ENCODE results near the gene FLYWCH1. TPM values are rescaled to one million over a fixed set of nuclear protein-coding genes. Genes with fewer than 3 reads are reported as not detected.

The FLYWCH1 gene
- total and polyA plus RNA-seq, 10 of the 15 experiments (the other 5 are each of a cell fraction or from before 2014, with no cell fraction given) = 0.47 to 33.8 (median 11.2) TPM

DNA sequence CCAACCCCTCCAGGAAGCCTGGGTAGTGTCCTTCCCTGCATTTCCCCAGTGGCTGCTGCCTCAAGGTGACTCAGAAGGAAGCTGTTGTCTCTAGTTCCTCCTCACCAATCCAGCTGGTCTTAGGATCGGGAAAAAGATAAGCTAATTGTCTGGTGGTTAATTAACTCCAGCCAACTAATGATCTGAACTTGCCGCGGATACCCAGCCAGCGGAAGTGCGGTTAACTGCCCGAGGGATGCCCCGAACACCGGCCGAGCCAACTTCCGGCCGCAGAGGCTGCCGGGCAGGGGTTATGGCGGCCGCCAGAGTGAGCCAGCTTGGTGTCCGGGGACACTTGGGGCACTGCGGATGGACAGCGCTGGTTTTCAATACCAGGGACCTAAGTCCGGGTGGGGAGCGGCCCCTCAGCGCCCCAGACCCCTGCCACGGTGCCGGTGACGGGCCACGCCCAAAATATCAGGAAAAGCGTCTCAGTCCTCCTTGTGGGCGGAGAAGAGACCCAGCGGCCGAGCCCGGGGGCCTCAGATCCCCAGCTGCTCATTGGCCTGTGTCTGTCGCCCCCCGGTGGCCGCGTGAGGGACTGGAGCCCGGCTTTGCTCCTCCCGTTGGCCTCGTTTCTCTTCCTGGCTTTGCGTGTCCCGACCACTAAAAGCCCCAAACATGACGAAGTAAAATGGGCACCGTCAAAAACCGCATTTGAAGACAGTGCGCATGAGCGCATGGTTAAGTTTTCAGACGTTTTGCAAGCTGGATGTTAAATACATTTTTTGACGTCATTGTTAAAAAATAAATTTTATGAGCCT is 43.5 kb upstream of the FLYWCH1 start:
- RAD21 ChIA-PET (ENCODE audit: unreplicated experiment) = interaction anchor here (0.8 to 2.4 kb wide), 12 partner anchors 8 to 265 kb away, joined by 3 to 26 read pairs (median 4); partner anchors contain the start of genes FLYWCH1 and FLYWCH2
- WGBS (ENCODE audit: insufficient coverage, insufficient replicate concordance, low lambda C conversion rate, missing lambda C conversion rate) = under 1% methylated on average over 45 of the region's 45 CpGs
- FAIRE-seq = peak; percentile 92
- peak; percentile 52 for TF ChIP-seq MEF2B (IDR thresholded peaks at IDR 0.05; ENCODE audit: partially characterized antibody, poor library complexity, severe bottlenecking)
- TF ChIP-seq, protein P1, sequence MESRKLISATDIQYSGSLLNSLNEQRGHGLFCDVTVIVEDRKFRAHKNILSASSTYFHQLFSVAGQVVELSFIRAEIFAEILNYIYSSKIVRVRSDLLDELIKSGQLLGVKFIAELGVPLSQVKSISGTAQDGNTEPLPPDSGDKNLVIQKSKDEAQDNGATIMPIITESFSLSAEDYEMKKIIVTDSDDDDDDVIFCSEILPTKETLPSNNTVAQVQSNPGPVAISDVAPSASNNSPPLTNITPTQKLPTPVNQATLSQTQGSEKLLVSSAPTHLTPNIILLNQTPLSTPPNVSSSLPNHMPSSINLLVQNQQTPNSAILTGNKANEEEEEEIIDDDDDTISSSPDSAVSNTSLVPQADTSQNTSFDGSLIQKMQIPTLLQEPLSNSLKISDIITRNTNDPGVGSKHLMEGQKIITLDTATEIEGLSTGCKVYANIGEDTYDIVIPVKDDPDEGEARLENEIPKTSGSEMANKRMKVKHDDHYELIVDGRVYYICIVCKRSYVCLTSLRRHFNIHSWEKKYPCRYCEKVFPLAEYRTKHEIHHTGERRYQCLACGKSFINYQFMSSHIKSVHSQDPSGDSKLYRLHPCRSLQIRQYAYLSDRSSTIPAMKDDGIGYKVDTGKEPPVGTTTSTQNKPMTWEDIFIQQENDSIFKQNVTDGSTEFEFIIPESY (IDR thresholded peaks at IDR 0.05) = no peak
- TF ChIP-seq, protein P2, sequence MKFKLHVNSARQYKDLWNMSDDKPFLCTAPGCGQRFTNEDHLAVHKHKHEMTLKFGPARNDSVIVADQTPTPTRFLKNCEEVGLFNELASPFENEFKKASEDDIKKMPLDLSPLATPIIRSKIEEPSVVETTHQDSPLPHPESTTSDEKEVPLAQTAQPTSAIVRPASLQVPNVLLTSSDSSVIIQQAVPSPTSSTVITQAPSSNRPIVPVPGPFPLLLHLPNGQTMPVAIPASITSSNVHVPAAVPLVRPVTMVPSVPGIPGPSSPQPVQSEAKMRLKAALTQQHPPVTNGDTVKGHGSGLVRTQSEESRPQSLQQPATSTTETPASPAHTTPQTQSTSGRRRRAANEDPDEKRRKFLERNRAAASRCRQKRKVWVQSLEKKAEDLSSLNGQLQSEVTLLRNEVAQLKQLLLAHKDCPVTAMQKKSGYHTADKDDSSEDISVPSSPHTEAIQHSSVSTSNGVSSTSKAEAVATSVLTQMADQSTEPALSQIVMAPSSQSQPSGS (IDR thresholded peaks at IDR 0.05; ENCODE audit: low read length) = no peak
- no peak for TF ChIP-seq YBX1 (IDR thresholded peaks at IDR 0.05)
- TF ChIP-seq RAD21 (IDR thresholded peaks at IDR 0.05; ENCODE audit: insufficient read depth, low read depth, low read length) = peak; percentile 89
- no peak for TF ChIP-seq EZH2 (IDR thresholded peaks at IDR 0.05; ENCODE audit: borderline replicate concordance, control insufficient read depth, low read depth, low read length)
- no peak for TF ChIP-seq IRF4 (IDR thresholded peaks at IDR 0.05; ENCODE audit: low read depth, low read length)
- no peak for TF ChIP-seq PAX5 (IDR thresholded peaks at IDR 0.05; ENCODE audit: borderline replicate concordance, low read depth, low read length)
- peak; percentile 45; the same call in 1 of the 2 replicates for TF ChIP-seq CHD2 (IDR thresholded peaks at IDR 0.05; ENCODE audit: borderline replicate concordance, low read depth, low read length)
- TF ChIP-seq SMARCA5 (IDR thresholded peaks at IDR 0.05) = peak; percentile 64
- no peak for TF ChIP-seq RBBP5 (conservative IDR thresholded peaks at IDR 0.05)
- peak; percentile 87 for TF ChIP-seq POLR2A (IDR thresholded peaks at IDR 0.05; ENCODE audit: low read depth, low read length)
- no peak for TF ChIP-seq MYB (IDR thresholded peaks at IDR 0.05; ENCODE audit: borderline replicate concordance, low read depth, low read length)
- peak; percentile 85 for TF ChIP-seq TAF1 (IDR thresholded peaks at IDR 0.05; ENCODE audit: borderline replicate concordance, low read depth, low read length)
- TF ChIP-seq STAT1 (conservative IDR thresholded peaks at IDR 0.05) = peak; percentile 86
- peak in 1 of 2 experiments; percentile 20; a peak in 1 of 3 replicates for TF ChIP-seq EGR1 (IDR thresholded peaks at IDR 0.05; ENCODE audit: borderline replicate concordance in 1 of 2, low read depth in 2 of 2, low read length in 2 of 2)
- no peak for TF ChIP-seq JUNB (IDR thresholded peaks at IDR 0.05)
- TF ChIP-seq CREB1 (IDR thresholded peaks at IDR 0.05; ENCODE audit: low read depth) = peak; percentile 76
- peak; percentile 78 for TF ChIP-seq DPF2 (IDR thresholded peaks at IDR 0.05)
- peak; percentile 39; the same call in 1 of the 2 replicates for TF ChIP-seq EED (IDR thresholded peaks at IDR 0.05; ENCODE audit: low read depth)

More for the DNA sequence above, 43.5 kb upstream of the FLYWCH1 start:
- peak overlapping the region; percentile 71 for H3K4me2 ChIP-seq (ENCODE audit: control insufficient read depth, insufficient read depth)
- H3K27me3 ChIP-seq (replicated peaks in 1 of 2; ENCODE audit: control insufficient read depth in 2 of 2, insufficient read depth in 2 of 2, low read length in 1 of 2) = no peaks in the 10 kb centered on the region; a peak in 1 of 4 replicates
- ChIA-PET POLR2A (interaction anchor here (0.6 to 1.5 kb wide), 3 partner anchors 15 to 29 kb away, joined by 4 to 7 read pairs (median 7); partner anchors contain the start of gene FLYWCH2), SMC1A (ENCODE audit: uncharacterized antibody, unreplicated experiment) (interaction anchor here (0.7 to 2.0 kb wide), 11 partner anchors 10 to 198 kb away, joined by 3 to 16 read pairs (median 4); partner anchors contain the start of gene FLYWCH2), CTCF (interaction anchor here (0.7 to 6.7 kb wide), 30 partner anchors 10 to 479 kb away, joined by 3 to 80 read pairs (median 4); partner anchors contain the start of genes FLYWCH1, FLYWCH2 and KCTD5)
- H4K20me1 ChIP-seq (ENCODE audit: control insufficient read depth, insufficient read depth) = no peaks in the 10 kb centered on the region
- DNase-seq (ENCODE audit: low read depth, low spot score) (peak; percentile 66), ATAC-seq (peak; percentile 100)
- H3K9me3 ChIP-seq (replicated peaks; ENCODE audit: control insufficient read depth, insufficient read depth, low read length) = no peaks in the 10 kb centered on the region
- H3K36me3 ChIP-seq (ENCODE audit: control insufficient read depth in 2 of 2, insufficient read depth in 2 of 2, low read length in 1 of 2) = no peaks in the 10 kb centered on the region
- peak overlapping the region; percentile 74 for H3K9ac ChIP-seq (ENCODE audit: control insufficient read depth, insufficient read depth, low read length)
- in situ Hi-C loops (cut with MboI) (no loop called here), intact Hi-C loops (cut with micrococcal nuclease; ENCODE audit: unreplicated experiment) (loop anchor here (2.0 to 10.0 kb wide), 2 partner anchors 29 to 143 kb away; partner anchors contain the start of gene PRSS27)
- TSS peak; percentile 78 for BruUV-seq (replicated peaks)
- peaks cover 4% of the 10 kb centered on the region for H3K4me1 ChIP-seq (ENCODE audit: control insufficient read depth, insufficient read depth, low read length)
- peak overlapping the region; percentile 71 for H3K27ac ChIP-seq (ENCODE audit: control insufficient read depth, insufficient read depth)
- no peaks in the 10 kb centered on the region for H3K79me2 ChIP-seq (ENCODE audit: control insufficient read depth, insufficient read depth, low read length)
- H2AFZ ChIP-seq (ENCODE audit: control insufficient read depth, low read depth, low read length) = peak overlapping the region; percentile 99
- peak overlapping the region; percentile 60 for H3K4me3 ChIP-seq
